ENCODE results near the gene CDC5L.

GRCh38 chr6:44458551-44458950 is 71.0 kb downstream of the CDC5L start:
- TF ChIP-seq, protein P1, sequence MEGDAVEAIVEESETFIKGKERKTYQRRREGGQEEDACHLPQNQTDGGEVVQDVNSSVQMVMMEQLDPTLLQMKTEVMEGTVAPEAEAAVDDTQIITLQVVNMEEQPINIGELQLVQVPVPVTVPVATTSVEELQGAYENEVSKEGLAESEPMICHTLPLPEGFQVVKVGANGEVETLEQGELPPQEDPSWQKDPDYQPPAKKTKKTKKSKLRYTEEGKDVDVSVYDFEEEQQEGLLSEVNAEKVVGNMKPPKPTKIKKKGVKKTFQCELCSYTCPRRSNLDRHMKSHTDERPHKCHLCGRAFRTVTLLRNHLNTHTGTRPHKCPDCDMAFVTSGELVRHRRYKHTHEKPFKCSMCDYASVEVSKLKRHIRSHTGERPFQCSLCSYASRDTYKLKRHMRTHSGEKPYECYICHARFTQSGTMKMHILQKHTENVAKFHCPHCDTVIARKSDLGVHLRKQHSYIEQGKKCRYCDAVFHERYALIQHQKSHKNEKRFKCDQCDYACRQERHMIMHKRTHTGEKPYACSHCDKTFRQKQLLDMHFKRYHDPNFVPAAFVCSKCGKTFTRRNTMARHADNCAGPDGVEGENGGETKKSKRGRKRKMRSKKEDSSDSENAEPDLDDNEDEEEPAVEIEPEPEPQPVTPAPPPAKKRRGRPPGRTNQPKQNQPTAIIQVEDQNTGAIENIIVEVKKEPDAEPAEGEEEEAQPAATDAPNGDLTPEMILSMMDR (IDR thresholded peaks at IDR 0.05): no peak
- no peak for TF ChIP-seq POLR2A (IDR thresholded peaks at IDR 0.05)

All from thyroid gland (tissue), 4 donors.